ENCODE measurements around the gene GTF2I.
"Not testable (repeated sequence)": the region's sequence is repeated elsewhere in the genome, so short reads cannot be mapped to it uniquely, and the experiment has no call there.

GRCh38 chr7:74756673-74757072 is 99.2 kb downstream of the GTF2I start:
- TF ChIP-seq CTCF (IDR thresholded peaks at IDR 0.05; ENCODE audit: borderline replicate concordance, extremely low read depth, low read length, poor library complexity, severe bottlenecking); EZH2 (IDR thresholded peaks at IDR 0.05; ENCODE audit: borderline replicate concordance, low read depth, low read length, severe bottlenecking): not testable (repeated sequence)
